ENCODE measurements around the gene RAP2C. TPM values are rescaled to one million over a fixed set of nuclear protein-coding genes. Genes with fewer than 3 reads are reported as not detected.

Gene RAP2C
- total RNA-seq, 1 experiment from 2014 or later, result 27.7 TPM

DNA sequence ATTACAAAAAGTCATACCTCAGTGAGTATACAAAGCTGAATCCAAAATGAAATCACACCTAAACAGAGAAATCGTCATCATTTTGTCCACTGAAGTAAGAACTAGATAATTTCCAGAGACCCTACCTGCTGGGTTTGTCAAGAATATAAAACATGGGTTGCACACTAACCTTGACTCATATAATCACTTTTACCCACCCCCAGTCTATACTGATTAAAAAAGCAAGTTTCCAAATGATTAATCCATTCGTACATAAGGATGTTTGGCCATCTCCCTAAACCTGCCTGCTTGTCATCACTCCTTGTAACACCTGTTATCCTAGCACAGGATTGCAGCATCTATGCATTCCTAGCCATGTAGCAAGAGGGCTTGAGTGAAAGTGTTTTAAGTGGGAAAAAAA is 4.7 kb downstream of the RAP2C start:
- Histone ChIP-seq H4K20me1 (ENCODE audit: insufficient read depth, low read depth, low read length) (no peaks in the 10 kb centered on the region), H3K27ac (ENCODE audit: low read length) (no peak overlapping the region), H3K27me3 (ENCODE audit: low read length) (no peaks in the 10 kb centered on the region), H2AFZ (ENCODE audit: low read length) (no peak overlapping the region), H3K4me2 (ENCODE audit: low read depth, low read length, poor library complexity, severe bottlenecking) (peak overlapping the region; percentile 71), H3K4me3 (ENCODE audit: low read length) (peak overlapping the region; percentile 60; the same call in 1 of the 2 replicates), H3K36me3 (ENCODE audit: insufficient read depth, low read length) (peaks cover 14% of the 10 kb centered on the region; the same call in 1 of the 2 replicates), H3K4me1 (ENCODE audit: low read length) (peaks cover 33% of the 10 kb centered on the region), H3K9me3 (ENCODE audit: low read length) (no peaks in the 10 kb centered on the region), H3K9ac (ENCODE audit: low read length) (no peak overlapping the region), H3K9me2 (replicated peaks; ENCODE audit: insufficient read depth, low read length) (no peaks in the 10 kb centered on the region), H3K79me2 (ENCODE audit: low read length) (peaks cover 56% of the 10 kb centered on the region)
- DNase-seq, result no peak

DNA sequence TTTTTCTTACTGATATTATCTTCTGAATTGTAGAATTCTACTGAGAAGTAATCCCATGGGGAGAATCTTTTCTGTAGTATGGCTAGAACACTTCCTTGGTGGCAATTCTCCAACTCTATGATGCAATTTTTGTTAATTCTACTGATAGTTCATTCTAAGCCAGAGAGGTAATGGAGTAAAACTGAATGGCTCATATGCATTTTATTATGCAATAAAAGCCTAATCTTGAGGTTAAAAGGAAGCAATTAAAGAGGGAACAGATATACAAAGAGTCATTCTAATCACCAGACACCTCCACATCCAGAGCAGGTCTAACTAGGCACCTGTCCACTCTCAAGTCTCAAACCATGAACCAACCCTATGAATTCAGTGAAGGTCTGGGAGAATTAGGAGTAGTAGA is 9.7 kb downstream of the RAP2C start:
- Histone ChIP-seq H3K9me2 (replicated peaks; ENCODE audit: insufficient read depth, low read length) (no peaks in the 10 kb centered on the region), H3K4me1 (ENCODE audit: low read length) (peaks cover 10% of the 10 kb centered on the region), H3K79me2 (ENCODE audit: low read length) (peaks cover 50% of the 10 kb centered on the region), H2AFZ (ENCODE audit: low read length) (no peak overlapping the region), H3K27ac (ENCODE audit: low read length) (no peak overlapping the region), H3K36me3 (ENCODE audit: insufficient read depth, low read length) (peaks cover 12% of the 10 kb centered on the region; the same call in 1 of the 2 replicates), H3K9ac (ENCODE audit: low read length) (no peak overlapping the region), H4K20me1 (ENCODE audit: insufficient read depth, low read depth, low read length) (no peaks in the 10 kb centered on the region), H3K4me3 (ENCODE audit: low read length) (no peak overlapping the region), H3K4me2 (ENCODE audit: low read depth, low read length, poor library complexity, severe bottlenecking) (no peak overlapping the region), H3K27me3 (ENCODE audit: low read length) (no peaks in the 10 kb centered on the region), H3K9me3 (ENCODE audit: low read length) (no peaks in the 10 kb centered on the region)
- no peak for DNase-seq

DNA sequence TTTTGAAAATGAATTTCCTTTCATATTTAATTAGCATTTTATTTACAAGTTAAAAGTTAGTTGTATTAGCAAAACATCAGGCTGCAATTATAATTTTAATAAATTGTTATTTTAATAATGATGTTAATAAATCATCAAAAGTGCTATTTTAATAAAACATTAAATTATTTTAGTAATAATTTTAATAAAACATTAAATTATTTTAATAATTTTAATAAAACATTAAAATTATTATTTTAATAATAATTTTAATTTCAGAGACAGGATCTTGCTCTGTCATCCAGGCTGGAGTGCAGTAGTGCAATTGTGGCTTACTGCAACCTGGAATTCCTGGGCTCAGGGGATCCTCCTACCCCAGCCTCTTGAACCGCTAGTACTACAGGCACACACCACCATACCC is 10.8 kb downstream of the RAP2C start:
- DNase-seq, result no peak
- Histone ChIP-seq H3K9me2 (replicated peaks; ENCODE audit: insufficient read depth, low read length) (no peaks in the 10 kb centered on the region), H4K20me1 (ENCODE audit: insufficient read depth, low read depth, low read length) (no peaks in the 10 kb centered on the region), H3K36me3 (ENCODE audit: insufficient read depth, low read length) (peaks cover 6% of the 10 kb centered on the region; the same call in 1 of the 2 replicates), H3K9ac (ENCODE audit: low read length) (no peak overlapping the region), H3K79me2 (ENCODE audit: low read length) (peaks cover 43% of the 10 kb centered on the region), H3K9me3 (ENCODE audit: low read length) (no peaks in the 10 kb centered on the region), H3K27ac (ENCODE audit: low read length) (no peak overlapping the region), H3K4me2 (ENCODE audit: low read depth, low read length, poor library complexity, severe bottlenecking) (no peak overlapping the region), H3K27me3 (ENCODE audit: low read length) (no peaks in the 10 kb centered on the region), H3K4me3 (ENCODE audit: low read length) (no peak overlapping the region), H3K4me1 (ENCODE audit: low read length) (peaks cover under 1% of the 10 kb centered on the region; the same call in 1 of the 2 replicates), H2AFZ (ENCODE audit: low read length) (no peak overlapping the region)

DNA sequence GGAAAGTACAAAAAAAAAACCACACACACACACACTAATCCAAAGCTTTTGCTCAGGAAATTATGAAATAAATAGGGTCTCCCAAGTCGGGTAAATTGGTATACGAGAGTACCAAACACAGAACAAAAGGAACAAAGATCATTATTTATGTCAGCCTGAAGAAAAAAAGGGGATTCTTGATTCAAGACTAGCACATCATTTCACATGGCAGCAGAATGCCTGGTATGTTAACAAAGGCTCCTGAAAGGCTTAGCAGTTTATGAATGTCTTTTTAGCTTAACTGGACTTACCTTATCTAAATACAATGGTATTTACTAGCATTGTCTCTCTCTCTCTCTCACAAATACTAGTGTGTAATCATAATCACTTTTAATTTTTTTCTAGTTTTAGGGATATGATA is 11.3 kb downstream of the RAP2C start:
- H3K9me2 ChIP-seq (replicated peaks; ENCODE audit: insufficient read depth, low read length), result no peaks in the 10 kb centered on the region
- H2AFZ ChIP-seq (ENCODE audit: low read length), result no peak overlapping the region
- no peak overlapping the region for H3K4me2 ChIP-seq (ENCODE audit: low read depth, low read length, poor library complexity, severe bottlenecking)
- no peak for DNase-seq
- H3K4me1 ChIP-seq (ENCODE audit: low read length), result no peaks in the 10 kb centered on the region
- H3K36me3 ChIP-seq (ENCODE audit: insufficient read depth, low read length), result peaks cover 5% of the 10 kb centered on the region; the same call in 1 of the 2 replicates
- no peaks in the 10 kb centered on the region for H3K9me3 ChIP-seq (ENCODE audit: low read length)
- H3K79me2 ChIP-seq (ENCODE audit: low read length), result peaks cover 42% of the 10 kb centered on the region
- no peak overlapping the region for H3K9ac ChIP-seq (ENCODE audit: low read length)
- H3K27me3 ChIP-seq (ENCODE audit: low read length), result no peaks in the 10 kb centered on the region
- H4K20me1 ChIP-seq (ENCODE audit: insufficient read depth, low read depth, low read length), result no peaks in the 10 kb centered on the region
- H3K27ac ChIP-seq (ENCODE audit: low read length), result no peak overlapping the region
- H3K4me3 ChIP-seq (ENCODE audit: low read length), result no peak overlapping the region

DNA sequence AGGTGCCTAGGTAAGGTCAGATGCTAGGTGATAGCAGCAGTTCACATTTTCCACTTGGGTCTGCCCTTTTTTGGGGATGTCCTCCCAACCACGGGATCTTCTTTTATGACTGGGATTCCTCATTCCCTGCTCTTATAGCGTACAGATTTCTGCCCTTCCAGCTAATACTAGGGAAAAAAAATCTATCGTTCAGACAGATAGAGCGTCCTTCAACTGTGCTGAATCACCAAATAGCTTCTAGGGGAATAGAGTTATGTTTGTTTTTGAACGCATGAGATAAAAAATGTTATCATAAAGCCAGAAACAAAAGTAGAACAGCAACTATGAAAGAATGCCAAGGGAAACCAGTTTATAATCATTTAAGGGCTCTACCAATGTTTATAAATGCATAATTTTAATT is 13.0 kb downstream of the RAP2C start:
- DNase-seq, result no peak
- H4K20me1 ChIP-seq (ENCODE audit: insufficient read depth, low read depth, low read length), result no peaks in the 10 kb centered on the region
- H3K9me2 ChIP-seq (replicated peaks; ENCODE audit: insufficient read depth, low read length), result no peaks in the 10 kb centered on the region
- H3K4me1 ChIP-seq (ENCODE audit: low read length), result no peaks in the 10 kb centered on the region
- no peak overlapping the region for H3K4me3 ChIP-seq (ENCODE audit: low read length)
- H3K36me3 ChIP-seq (ENCODE audit: insufficient read depth, low read length), result no peaks in the 10 kb centered on the region
- H3K27me3 ChIP-seq (ENCODE audit: low read length), result no peaks in the 10 kb centered on the region
- H3K9me3 ChIP-seq (ENCODE audit: low read length), result no peaks in the 10 kb centered on the region
- H3K27ac ChIP-seq (ENCODE audit: low read length), result no peak overlapping the region
- no peak overlapping the region for H2AFZ ChIP-seq (ENCODE audit: low read length)
- H3K4me2 ChIP-seq (ENCODE audit: low read depth, low read length, poor library complexity, severe bottlenecking), result no peak overlapping the region
- H3K79me2 ChIP-seq (ENCODE audit: low read length), result peaks cover 27% of the 10 kb centered on the region
- no peak overlapping the region for H3K9ac ChIP-seq (ENCODE audit: low read length)

DNA sequence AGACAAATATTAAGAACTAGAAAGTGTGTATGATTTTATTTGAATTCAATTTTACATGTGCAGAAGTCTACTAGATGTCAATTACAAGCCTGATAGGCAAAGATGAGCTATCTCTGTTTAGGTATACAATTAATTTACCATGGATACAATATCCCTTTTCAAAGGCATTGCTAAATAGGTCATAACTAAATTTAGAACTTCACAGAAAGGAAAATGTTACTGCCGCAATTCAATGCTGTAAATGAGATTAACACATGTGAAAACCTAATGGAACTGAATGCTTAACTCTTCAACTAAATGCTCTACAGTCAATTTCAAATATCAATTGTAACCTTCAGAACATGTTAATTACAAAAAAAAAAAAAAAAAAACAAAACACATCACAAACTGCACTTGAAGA is 14.6 kb downstream of the RAP2C start:
- H3K9ac ChIP-seq (ENCODE audit: low read length), result no peak overlapping the region
- peaks cover 18% of the 10 kb centered on the region for H3K79me2 ChIP-seq (ENCODE audit: low read length)
- H3K4me1 ChIP-seq (ENCODE audit: low read length), result no peaks in the 10 kb centered on the region
- H3K27me3 ChIP-seq (ENCODE audit: low read length), result no peaks in the 10 kb centered on the region
- no peaks in the 10 kb centered on the region for H4K20me1 ChIP-seq (ENCODE audit: insufficient read depth, low read depth, low read length)
- no peak overlapping the region for H2AFZ ChIP-seq (ENCODE audit: low read length)
- H3K9me3 ChIP-seq (ENCODE audit: low read length), result no peaks in the 10 kb centered on the region
- no peak overlapping the region for H3K27ac ChIP-seq (ENCODE audit: low read length)
- no peak overlapping the region for H3K4me3 ChIP-seq (ENCODE audit: low read length)
- no peaks in the 10 kb centered on the region for H3K9me2 ChIP-seq (replicated peaks; ENCODE audit: insufficient read depth, low read length)
- no peak for DNase-seq
- no peaks in the 10 kb centered on the region for H3K36me3 ChIP-seq (ENCODE audit: insufficient read depth, low read length)
- H3K4me2 ChIP-seq (ENCODE audit: low read depth, low read length, poor library complexity, severe bottlenecking), result no peak overlapping the region

DNA sequence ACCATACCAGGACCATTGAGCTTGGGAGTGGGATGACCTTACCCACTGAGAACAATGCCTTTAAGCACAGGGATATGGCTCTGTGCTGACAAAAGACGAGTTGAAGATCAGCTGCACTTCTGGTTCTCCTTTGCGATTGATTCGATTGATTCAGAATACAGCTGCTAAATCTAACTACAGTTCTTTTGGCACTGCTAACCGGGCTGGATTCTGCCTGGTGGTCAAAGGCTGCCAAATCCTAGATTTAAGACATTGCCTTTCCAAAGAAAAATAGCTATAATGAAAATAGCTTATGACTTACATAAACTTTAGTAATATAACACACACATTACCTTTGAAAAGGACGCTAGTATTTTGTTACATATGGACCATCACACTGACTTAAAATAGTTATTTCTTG is 18.3 kb downstream of the RAP2C start:
- DNase-seq, result no peak
- Histone ChIP-seq H3K4me3 (ENCODE audit: low read length) (no peak overlapping the region), H3K9me3 (ENCODE audit: low read length) (no peaks in the 10 kb centered on the region), H3K4me1 (ENCODE audit: low read length) (no peaks in the 10 kb centered on the region), H3K27me3 (ENCODE audit: low read length) (no peaks in the 10 kb centered on the region), H3K9me2 (replicated peaks; ENCODE audit: insufficient read depth, low read length) (no peaks in the 10 kb centered on the region), H3K9ac (ENCODE audit: low read length) (no peak overlapping the region), H3K36me3 (ENCODE audit: insufficient read depth, low read length) (no peaks in the 10 kb centered on the region), H3K27ac (ENCODE audit: low read length) (no peak overlapping the region), H2AFZ (ENCODE audit: low read length) (no peak overlapping the region), H3K79me2 (ENCODE audit: low read length) (no peaks in the 10 kb centered on the region), H3K4me2 (ENCODE audit: low read depth, low read length, poor library complexity, severe bottlenecking) (no peak overlapping the region), H4K20me1 (ENCODE audit: insufficient read depth, low read depth, low read length) (no peaks in the 10 kb centered on the region)

DNA sequence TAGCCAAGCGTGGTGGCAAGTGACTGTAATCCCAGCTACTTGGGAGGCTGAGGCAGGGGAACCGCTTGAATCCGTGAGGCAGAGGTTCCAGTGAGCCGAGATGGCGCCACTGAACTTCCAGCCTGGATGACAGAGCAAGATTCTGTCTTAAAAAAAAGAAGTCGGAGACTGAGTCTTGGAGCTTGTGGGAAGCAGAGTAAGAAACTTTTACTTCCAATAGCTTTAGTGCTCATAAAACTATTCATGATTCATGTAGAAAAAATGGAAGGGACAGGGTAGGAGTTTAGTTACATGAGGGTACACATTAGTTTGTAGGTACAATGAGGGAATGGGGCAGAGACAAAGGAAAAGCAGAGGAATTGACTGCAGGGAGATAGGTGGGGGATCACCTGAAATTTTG is 19.3 kb downstream of the RAP2C start:
- Histone ChIP-seq H3K36me3 (ENCODE audit: insufficient read depth, low read length) (no peaks in the 10 kb centered on the region), H3K9ac (ENCODE audit: low read length) (no peak overlapping the region), H3K27me3 (ENCODE audit: low read length) (no peaks in the 10 kb centered on the region), H2AFZ (ENCODE audit: low read length) (no peak overlapping the region), H3K9me2 (replicated peaks; ENCODE audit: insufficient read depth, low read length) (no peaks in the 10 kb centered on the region), H3K79me2 (ENCODE audit: low read length) (no peaks in the 10 kb centered on the region), H3K4me2 (ENCODE audit: low read depth, low read length, poor library complexity, severe bottlenecking) (no peak overlapping the region), H4K20me1 (ENCODE audit: insufficient read depth, low read depth, low read length) (no peaks in the 10 kb centered on the region), H3K9me3 (ENCODE audit: low read length) (no peaks in the 10 kb centered on the region), H3K4me1 (ENCODE audit: low read length) (no peaks in the 10 kb centered on the region), H3K4me3 (ENCODE audit: low read length) (no peak overlapping the region), H3K27ac (ENCODE audit: low read length) (no peak overlapping the region)
- no peak for DNase-seq
